Activated T-helper 1 cell treated with anti-CD3 and anti-CD28 coated beads, Interleukin-12 subunit alpha, Interleukin-12 subunit beta, Interleukin-2, Interleukin-4 antibody, amounts not matched to agents 30 ng/mL and 10 ng/mL and 1 ng/mL, durations not matched to agents 14 hours and 24 hours and 36 hours (primary cell): ENCODE results near the gene SIRPD. TPM values are rescaled to one million over a fixed set of nuclear protein-coding genes. Genes with fewer than 3 reads are reported as not detected.
A peak's percentile ranks its signal among the peaks of the same experiment; 100 is the strongest.

ENCODE experiments used
- DNase-seq: peaks from one replicate; pipeline ENCODE4 v3.0.0; 2021; ENCODE audit warnings: low spot score
- H3K27ac Mint-ChIP-seq: one replicate; pipeline ENCODE4 v1.8.0; 2021; ENCODE audit warnings: mild to moderate bottlenecking, mixed read lengths
- H3K27me3 Mint-ChIP-seq: one replicate; pipeline ENCODE4 v1.8.0; 2022; ENCODE audit warnings: mild to moderate bottlenecking, moderate library complexity, mixed read lengths; ENCODE audit not compliant: insufficient read depth
- H3K36me3 Mint-ChIP-seq: one replicate; pipeline ENCODE4 v1.8.0; 2021; ENCODE audit warnings: low read depth, mixed read lengths
- H3K4me1 Mint-ChIP-seq: one replicate; pipeline ENCODE4 v1.8.0; 2021; ENCODE audit warnings: low read depth, mixed read lengths
- H3K4me3 Mint-ChIP-seq: one replicate; pipeline ENCODE4 v1.8.0; 2021; ENCODE audit warnings: mild to moderate bottlenecking, moderate library complexity, mixed read lengths
- H3K9me3 Mint-ChIP-seq: one replicate; pipeline ENCODE4 v1.8.0; 2021; ENCODE audit warnings: mixed read lengths
- intact Hi-C: fragments of 100-400 bp; cut with micrococcal nuclease; formaldehyde crosslinking; loops from one replicate; pipeline ENCODE4 v1.15.1; 2024
- total RNA-seq: library from RNA; stranded (reverse); gene quantifications from 2 replicates; pipeline ENCODE4 v1.2.3, GENCODE V29; 2022

SIRPD gene
- total RNA-seq, 1 donor from 2014 or later: not detected

DNA sequence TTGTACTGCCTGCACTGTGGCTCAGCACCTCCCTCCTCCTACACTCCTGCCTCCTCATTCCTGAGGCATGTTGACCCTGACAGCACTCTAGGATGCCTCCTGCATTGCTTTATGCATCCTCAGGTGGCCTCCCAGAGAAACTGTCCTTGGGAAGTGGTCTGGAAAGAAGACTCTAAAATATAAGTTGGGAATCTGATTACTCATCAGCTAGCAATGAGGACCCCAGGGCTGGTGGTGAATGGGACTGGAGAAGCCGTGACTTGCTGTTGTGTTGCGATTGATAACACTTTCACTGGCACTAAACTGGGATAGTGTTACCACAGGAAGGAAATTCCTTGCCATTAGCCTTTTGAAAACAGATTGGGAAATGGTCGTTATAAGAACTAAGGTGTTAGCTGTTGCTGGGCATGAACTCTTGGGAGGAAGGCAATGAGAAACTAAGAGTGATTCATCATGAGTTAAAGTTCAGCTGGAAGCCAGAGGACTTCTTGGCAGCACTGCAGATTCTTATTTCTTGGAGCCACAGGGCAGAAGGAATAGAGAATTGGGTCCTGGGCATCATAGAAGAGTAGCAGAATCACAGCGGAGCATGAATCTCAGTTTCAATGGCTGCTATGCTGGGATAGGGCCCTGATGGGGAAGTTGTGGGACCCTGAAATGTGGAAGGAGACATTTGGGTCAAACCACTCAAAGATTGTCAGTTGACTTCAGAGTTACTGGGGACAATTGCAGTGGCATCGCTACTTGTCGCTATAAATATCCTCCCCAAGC is 10.1 kb upstream of the SIRPD start:
- Mint-ChIP-seq H3K27me3 (no peaks in the 10 kb centered on the region), H3K27ac (no peak overlapping the region), H3K36me3 (peaks cover 18% of the 10 kb centered on the region), H3K9me3 (peaks cover 24% of the 10 kb centered on the region), H3K4me3 (no peak overlapping the region), H3K4me1 (no peaks in the 10 kb centered on the region)
- intact Hi-C loops: no loop called here
- DNase-seq: no peak

DNA sequence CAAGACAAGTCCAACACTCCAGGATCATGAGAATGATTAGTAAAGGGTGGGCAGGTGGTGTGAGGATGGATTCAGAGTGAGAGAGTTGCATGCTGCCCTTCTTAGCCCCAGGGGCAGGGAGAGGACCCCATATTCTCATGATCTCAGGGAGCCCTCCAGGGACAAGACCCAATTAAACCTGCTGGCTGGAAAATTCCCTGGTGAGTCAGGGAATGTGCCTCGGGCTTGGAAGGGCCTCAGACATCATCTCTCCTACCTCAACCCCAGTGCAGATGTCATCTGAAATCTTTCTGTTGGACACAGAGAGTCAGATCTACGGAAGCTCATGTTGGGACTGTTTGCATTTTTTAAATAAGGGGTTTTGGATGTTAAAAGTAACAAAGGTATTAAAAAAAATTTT is 9.2 kb upstream of the SIRPD start:
- intact Hi-C loops: no loop called here
- H3K27ac Mint-ChIP-seq: no peak overlapping the region
- H3K9me3 Mint-ChIP-seq: peaks cover 26% of the 10 kb centered on the region
- H3K4me3 Mint-ChIP-seq: no peak overlapping the region
- peaks cover 21% of the 10 kb centered on the region for H3K36me3 Mint-ChIP-seq
- no peak for DNase-seq
- H3K27me3 Mint-ChIP-seq: no peaks in the 10 kb centered on the region
- no peaks in the 10 kb centered on the region for H3K4me1 Mint-ChIP-seq

DNA sequence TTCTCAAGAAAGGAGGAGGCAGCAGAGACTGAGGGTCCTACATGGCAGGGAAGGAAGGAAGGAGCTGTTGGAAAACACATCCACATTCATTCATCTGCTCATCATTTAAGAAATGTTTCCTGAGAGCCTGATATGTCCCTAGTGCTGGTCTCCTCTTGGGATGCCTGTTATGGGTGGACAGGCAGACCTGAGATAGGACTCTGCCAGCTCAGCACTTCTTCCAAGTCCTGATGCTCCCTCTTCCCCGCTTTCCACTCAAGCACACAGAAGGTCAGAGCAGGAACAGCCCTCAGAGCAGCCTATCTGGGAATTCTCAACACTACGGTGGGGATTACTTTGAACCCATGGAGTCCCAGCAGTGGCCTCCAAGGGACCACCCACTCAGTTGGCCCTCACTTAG is 8.0 kb upstream of the SIRPD start:
- no peak for DNase-seq
- Mint-ChIP-seq H3K27ac (no peak overlapping the region), H3K9me3 (peaks cover 28% of the 10 kb centered on the region), H3K27me3 (no peaks in the 10 kb centered on the region), H3K36me3 (peaks cover 23% of the 10 kb centered on the region), H3K4me3 (no peak overlapping the region), H3K4me1 (no peaks in the 10 kb centered on the region)
- intact Hi-C loops: no loop called here

DNA sequence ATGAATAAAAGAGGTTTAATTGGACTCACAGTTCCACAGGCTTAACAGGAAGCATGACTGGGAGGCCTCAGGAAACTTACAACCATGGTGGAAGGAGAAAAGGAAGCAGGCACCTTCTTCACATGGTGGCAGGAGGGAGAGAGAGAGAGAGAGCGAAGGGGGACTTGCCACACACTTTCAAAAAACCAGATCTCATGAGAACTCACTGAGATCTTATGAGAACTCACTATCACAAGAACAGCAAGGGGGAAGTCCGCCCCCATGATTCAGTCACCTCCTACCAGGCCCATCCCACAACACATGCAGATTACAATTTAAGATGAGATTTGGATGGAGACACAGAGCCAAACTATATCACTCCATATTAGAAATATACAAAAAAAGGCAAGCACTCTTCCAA is 6.1 kb upstream of the SIRPD start:
- H3K4me3 Mint-ChIP-seq: no peak overlapping the region
- no peak overlapping the region for H3K27ac Mint-ChIP-seq
- no peak for DNase-seq
- H3K4me1 Mint-ChIP-seq: no peaks in the 10 kb centered on the region
- H3K36me3 Mint-ChIP-seq: peaks cover 23% of the 10 kb centered on the region
- H3K9me3 Mint-ChIP-seq: peaks cover 35% of the 10 kb centered on the region
- H3K27me3 Mint-ChIP-seq: peaks cover 2% of the 10 kb centered on the region
- intact Hi-C loops: no loop called here

DNA sequence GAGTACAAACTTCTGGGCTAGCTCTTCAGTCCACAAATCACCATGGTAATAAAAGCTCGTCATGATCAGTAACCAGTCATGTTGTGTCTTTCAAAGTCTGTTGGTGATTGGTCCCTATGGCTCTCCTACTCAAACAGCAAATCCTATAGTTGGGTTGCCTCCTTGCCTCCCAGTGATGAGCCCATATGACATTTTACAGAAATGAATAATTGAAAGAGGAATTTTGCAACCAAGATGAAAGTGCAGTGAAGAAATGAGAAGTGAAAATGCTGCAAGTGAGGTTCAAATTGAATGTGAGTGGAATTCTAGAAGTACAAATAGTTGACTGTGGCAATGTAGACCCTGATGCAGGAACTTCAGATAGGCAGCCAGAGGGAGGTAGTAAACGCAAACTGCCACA is 5.1 kb upstream of the SIRPD start:
- H3K4me1 Mint-ChIP-seq: no peaks in the 10 kb centered on the region
- H3K27ac Mint-ChIP-seq: no peak overlapping the region
- peaks cover 35% of the 10 kb centered on the region for H3K9me3 Mint-ChIP-seq
- peaks cover 23% of the 10 kb centered on the region for H3K36me3 Mint-ChIP-seq
- peaks cover 2% of the 10 kb centered on the region for H3K27me3 Mint-ChIP-seq
- no peak overlapping the region for H3K4me3 Mint-ChIP-seq
- intact Hi-C loops: no loop called here
- no peak for DNase-seq

DNA sequence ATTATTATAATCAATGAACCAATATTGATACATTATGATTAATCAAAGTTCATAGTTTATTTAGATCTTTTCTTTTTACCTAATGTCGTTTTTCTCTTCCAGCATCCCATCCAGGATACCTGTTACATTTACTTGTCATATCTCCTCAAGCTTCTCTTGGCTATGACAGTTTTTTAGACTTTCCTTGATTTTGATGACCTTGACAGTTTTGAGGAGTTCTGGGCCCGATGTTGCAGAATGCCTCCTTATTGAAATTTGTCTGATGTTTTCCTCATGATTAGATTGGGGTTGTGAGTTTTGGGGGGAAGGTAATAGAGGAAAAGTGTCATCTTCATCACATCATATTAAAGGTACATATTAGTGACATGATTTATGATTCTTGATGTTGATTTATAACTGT is 3.8 kb upstream of the SIRPD start:
- no peaks in the 10 kb centered on the region for H3K4me1 Mint-ChIP-seq
- no peak for DNase-seq
- peaks cover 37% of the 10 kb centered on the region for H3K9me3 Mint-ChIP-seq
- no peak overlapping the region for H3K4me3 Mint-ChIP-seq
- H3K27me3 Mint-ChIP-seq: peaks cover 2% of the 10 kb centered on the region
- peaks cover 23% of the 10 kb centered on the region for H3K36me3 Mint-ChIP-seq
- intact Hi-C loops: no loop called here
- no peak overlapping the region for H3K27ac Mint-ChIP-seq

DNA sequence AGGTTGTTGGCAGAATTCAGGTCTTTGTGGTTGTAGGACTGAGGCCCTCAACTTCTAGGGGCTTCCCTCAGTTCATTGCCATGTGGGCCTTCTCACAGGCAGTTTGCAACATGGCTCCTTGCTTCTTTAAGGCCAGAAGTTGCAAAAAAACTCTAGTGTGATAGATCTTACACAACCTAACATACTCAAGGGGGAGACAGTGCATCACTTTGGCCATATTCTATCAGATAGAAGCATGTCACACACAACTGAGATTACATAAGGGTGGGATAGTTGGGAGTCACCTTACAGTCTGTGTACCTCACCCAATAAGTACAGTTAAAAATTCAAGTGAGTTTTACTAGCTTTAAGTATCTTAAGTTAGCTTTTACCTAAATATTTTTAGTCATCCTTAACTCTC is 1.6 kb downstream of the SIRPD start:
- Mint-ChIP-seq H3K4me1 (no peaks in the 10 kb centered on the region), H3K36me3 (no peaks in the 10 kb centered on the region), H3K27me3 (peaks cover 2% of the 10 kb centered on the region), H3K9me3 (peaks cover 23% of the 10 kb centered on the region), H3K4me3 (no peak overlapping the region), H3K27ac (no peak overlapping the region)
- intact Hi-C loops: loop anchor here (1.0 kb wide), 1 partner anchor 178 kb away; no protein-coding TSS in a partner anchor
- DNase-seq: no peak

DNA sequence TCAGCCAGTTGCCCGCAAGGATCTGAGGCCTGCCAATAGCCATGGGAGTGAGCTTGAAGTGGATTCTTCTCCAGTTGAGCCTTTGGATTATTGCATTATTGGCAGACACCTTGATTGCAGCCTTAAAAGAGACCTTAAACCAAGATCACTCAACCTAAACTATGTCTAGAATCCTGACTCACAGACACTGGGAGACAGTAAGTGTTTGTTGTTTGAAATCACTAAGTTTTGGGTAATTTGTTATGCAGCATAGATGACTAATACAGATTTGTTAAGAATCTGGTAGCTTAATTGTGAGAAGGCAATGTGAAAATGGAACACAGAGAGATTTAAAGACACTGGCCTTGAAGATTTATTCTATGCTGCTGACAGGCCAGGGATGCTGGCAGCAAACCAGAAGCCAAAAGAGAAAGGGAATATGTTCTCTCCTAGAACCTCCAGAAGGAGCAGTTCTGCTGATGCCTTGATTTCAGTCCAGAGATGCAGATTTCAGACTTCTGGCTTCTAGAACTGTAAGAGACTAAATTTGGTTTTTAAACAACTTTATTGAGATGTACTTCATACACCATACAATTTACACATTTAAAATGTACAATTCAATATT is 17.6 kb downstream of the SIRPD start:
- DNase-seq: no peak
- H3K27me3 Mint-ChIP-seq: peaks cover 10% of the 10 kb centered on the region
- H3K9me3 Mint-ChIP-seq: peaks cover 18% of the 10 kb centered on the region
- no peak overlapping the region for H3K4me3 Mint-ChIP-seq
- peaks cover 7% of the 10 kb centered on the region for H3K4me1 Mint-ChIP-seq
- H3K27ac Mint-ChIP-seq: no peak overlapping the region
- peaks cover under 1% of the 10 kb centered on the region for H3K36me3 Mint-ChIP-seq
- intact Hi-C loops: no loop called here

DNA sequence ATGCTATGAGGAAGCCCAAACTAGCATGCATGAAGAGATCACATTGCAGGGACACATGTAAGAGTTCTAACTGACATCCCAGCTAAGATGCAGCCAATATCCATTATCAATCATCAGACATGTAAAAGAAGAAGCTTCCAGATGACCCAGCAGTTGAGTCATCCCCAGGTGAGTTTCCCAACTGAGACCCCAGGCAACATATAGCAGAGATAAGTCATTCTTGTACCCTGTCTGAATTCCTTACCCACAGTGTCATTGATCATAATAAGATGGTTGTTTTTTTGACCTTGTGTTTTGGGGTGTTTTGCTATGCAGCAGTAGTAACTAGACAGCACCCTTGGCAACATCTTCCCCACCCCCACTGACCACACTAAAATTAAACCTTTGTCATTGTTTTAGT is 18.9 kb downstream of the SIRPD start:
- intact Hi-C loops: no loop called here
- Mint-ChIP-seq H3K4me1 (peaks cover 7% of the 10 kb centered on the region), H3K36me3 (no peaks in the 10 kb centered on the region), H3K9me3 (peaks cover 17% of the 10 kb centered on the region), H3K27ac (no peak overlapping the region), H3K4me3 (no peak overlapping the region), H3K27me3 (peaks cover 3% of the 10 kb centered on the region)
- no peak for DNase-seq

DNA sequence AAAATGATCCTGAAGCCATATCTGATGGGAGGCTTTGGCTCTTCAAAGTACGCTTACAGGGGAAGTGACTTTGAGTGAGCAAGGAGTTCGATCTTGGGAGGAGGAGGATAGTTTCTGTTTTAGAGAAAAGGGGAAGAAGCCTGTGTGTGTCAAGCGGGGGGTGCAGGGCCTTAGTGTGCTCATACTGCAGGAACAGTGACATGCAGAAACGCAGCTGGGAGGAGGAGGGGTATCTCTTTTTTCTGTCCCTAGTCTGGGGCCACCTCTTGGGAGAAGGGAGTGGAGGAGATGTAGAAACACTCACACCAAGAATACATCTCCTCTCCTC is 19.8 kb downstream of the SIRPD start:
- DNase-seq: no peak
- Mint-ChIP-seq H3K27ac (peak overlapping the region; percentile 19), H3K4me3 (no peak overlapping the region), H3K4me1 (peaks cover 7% of the 10 kb centered on the region), H3K27me3 (peaks cover 2% of the 10 kb centered on the region), H3K36me3 (no peaks in the 10 kb centered on the region), H3K9me3 (peaks cover 16% of the 10 kb centered on the region)
- intact Hi-C loops: no loop called here

DNA sequence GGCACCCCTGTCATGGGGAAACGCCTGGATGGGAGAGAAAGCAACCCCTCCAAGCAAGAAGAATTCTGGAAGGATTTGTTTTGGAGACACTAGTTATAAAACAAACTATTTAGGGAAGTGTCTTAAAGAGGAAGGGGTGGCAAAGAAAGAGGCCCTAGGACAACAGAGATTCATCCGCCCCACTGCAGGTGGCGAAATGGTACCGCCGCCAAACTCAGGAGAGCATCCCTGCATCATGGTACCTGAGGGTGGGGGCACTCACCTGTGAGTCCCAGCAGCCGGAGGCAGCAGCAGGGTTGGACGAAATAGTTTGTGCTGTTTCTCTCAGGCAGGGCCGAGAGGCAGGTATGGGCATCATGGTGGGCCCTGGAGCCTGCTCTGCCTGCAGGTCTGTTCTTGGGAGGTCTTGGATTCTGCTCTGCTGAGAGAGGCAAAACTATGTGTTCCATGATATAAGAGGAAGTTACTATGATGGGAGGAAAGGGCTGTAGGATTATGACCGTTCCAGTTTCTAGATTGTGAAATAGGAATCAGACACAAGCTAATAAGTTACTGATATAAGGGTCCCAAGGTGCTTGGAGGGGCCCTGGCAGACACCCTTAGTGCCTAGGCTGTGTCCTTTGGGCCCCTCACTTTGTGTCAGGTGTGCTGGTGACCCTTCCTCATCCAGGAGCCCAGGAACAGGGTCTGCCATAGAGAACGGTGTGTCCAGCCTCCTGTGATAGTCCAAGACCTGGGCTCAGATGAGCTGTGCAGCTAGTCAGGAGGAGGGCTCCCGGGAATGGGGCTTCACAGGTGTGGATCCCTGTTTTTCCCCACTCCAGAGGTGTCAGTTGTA is 20.4 kb downstream of the SIRPD start:
- Mint-ChIP-seq H3K4me1 (peaks cover 7% of the 10 kb centered on the region), H3K27me3 (peaks cover 2% of the 10 kb centered on the region), H3K27ac (no peak overlapping the region), H3K36me3 (no peaks in the 10 kb centered on the region), H3K9me3 (peaks cover 10% of the 10 kb centered on the region), H3K4me3 (no peak overlapping the region)
- intact Hi-C loops: no loop called here
- no peak for DNase-seq

DNA sequence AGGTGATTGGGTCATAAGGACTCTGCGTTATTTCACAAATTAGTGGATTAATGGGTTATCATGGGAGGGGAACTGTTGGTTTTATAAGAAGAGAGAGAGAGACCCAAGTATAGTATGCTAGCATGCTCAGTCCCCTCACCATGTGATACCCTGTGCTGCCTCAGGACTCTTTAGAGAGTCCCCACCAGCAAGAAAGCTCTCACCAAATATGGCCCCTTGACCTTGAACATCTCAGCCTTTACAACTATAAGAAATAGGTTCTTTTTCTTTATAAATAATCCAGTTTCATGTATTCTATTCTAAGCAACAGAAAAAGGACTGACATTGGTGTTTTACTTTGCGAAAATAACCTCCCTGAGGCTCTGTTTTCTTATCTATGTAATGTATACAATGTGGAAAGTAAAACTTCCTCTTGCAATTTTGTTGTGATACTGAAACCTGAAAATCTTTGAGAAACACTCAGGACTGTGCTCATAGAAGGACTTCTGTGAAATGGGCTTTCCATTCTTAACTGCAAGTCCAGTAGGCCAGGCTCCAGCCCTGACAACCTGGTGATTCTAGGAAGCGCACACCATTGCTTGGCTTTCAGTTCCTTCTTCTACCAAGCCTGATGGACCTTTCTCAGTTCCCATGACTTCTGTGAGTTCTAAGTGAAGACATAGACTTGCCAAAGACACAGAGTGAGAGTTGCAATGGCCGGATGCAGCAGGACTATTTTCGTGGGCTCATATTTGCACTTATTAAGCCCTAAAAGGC is 21.9 kb downstream of the SIRPD start:
- Mint-ChIP-seq H3K36me3 (no peaks in the 10 kb centered on the region), H3K27ac (no peak overlapping the region), H3K4me3 (no peak overlapping the region), H3K27me3 (peaks cover 2% of the 10 kb centered on the region), H3K4me1 (peaks cover 7% of the 10 kb centered on the region), H3K9me3 (no peaks in the 10 kb centered on the region)
- DNase-seq: no peak
- intact Hi-C loops: no loop called here
